HEK293T (cell line): ENCODE results near the gene FIGNL2.

Source experiments
- ARNT ChIP-seq: fragments of 450-650 bp; IDR thresholded peaks from 2 replicates; pipeline ENCODE4 v1.6.1; 2017; ENCODE audit warnings: mild to moderate bottlenecking
- BHLHE40 ChIP-seq: fragments of 450-650 bp; IDR thresholded peaks from 2 replicates; pipeline ENCODE4 v1.6.1; 2016; ENCODE audit warnings: mild to moderate bottlenecking, moderate library complexity, borderline replicate concordance
- FOXA1 ChIP-seq: fragments of 450-650 bp; IDR thresholded peaks from 2 replicates; pipeline ENCODE4 v1.6.1; 2016; ENCODE audit warnings: mild to moderate bottlenecking
- FOXM1 ChIP-seq: fragments of 450-650 bp; IDR thresholded peaks from 2 replicates; pipeline ENCODE4 v1.6.1; 2017; ENCODE audit warnings: mild to moderate bottlenecking, borderline replicate concordance
- HDGF ChIP-seq: fragments of 450-650 bp; IDR thresholded peaks from 2 replicates; pipeline ENCODE4 v1.6.1; 2017; ENCODE audit warnings: antibody characterized with exemption, borderline replicate concordance
- L3MBTL2 ChIP-seq: fragments of 450-650 bp; conservative IDR thresholded peaks from 2 replicates; pipeline ENCODE4 v1.6.1; 2016; ENCODE audit warnings: mild to moderate bottlenecking
- LEF1 ChIP-seq: fragments of 450-650 bp; IDR thresholded peaks from 2 replicates; pipeline ENCODE4 v1.6.1; 2017; ENCODE audit warnings: mild to moderate bottlenecking, borderline replicate concordance
- NFRKB ChIP-seq: fragments of 450-650 bp; IDR thresholded peaks from 2 replicates; pipeline ENCODE4 v1.6.1; 2016; ENCODE audit warnings: mild to moderate bottlenecking, moderate library complexity
- ZNF384 ChIP-seq: fragments of 450-650 bp; IDR thresholded peaks from 2 replicates; pipeline ENCODE4 v1.6.1; 2016

DNA sequence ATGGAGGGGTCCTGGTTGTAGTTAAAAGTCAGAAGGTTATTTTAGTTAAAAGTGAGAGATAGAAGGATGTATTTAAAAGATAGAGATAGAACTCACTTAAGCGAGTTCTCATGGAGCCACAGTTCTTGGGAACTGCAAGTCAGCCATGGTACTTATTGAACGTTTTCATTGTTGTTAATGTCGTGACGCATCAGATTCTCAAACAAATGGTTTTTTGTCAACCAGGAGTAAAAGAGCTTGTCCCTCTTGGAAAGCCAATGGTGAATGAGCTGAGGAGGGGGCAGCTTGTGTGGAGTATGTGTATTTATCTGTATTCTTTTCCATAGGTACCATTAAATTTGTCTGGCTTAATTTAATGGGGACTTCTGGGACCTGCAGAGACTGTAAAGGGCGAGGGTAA, 68.6 kb downstream of the FIGNL2 start:
- no peak for TF ChIP-seq BHLHE40
- TF ChIP-seq FOXA1: no peak
- TF ChIP-seq L3MBTL2: no peak
- TF ChIP-seq LEF1: no peak
- TF ChIP-seq ARNT: no peak
- TF ChIP-seq HDGF: no peak
- no peak for TF ChIP-seq ZNF384
- TF ChIP-seq NFRKB: no peak
- no peak for TF ChIP-seq FOXM1
